Kidney (tissue), 14 donors: ENCODE measurements around the gene NCOA7. TPM values are rescaled to one million over a fixed set of nuclear protein-coding genes. Genes with fewer than 3 reads are reported as not detected.

Experiments used
- DNase-seq, 5 donors: peaks; one replicate each; pipeline ENCODE4 v3.0.0-alpha.2; 2013 to 2020
- FAIRE-seq: peaks from 2 replicates; lab custom pipeline; 2012; peaks lifted over from hg19 to GRCh38; lab: Jason Lieb, UNC
- H3K27ac ChIP-seq, 2 donors: one replicate each; pipeline ENCODE4 v1.7.0; 2013; ENCODE audit warnings: low read depth in 2 of 2, low read length in 2 of 2, inconsistent platforms in 1 of 2
- H3K27me3 ChIP-seq: one replicate; pipeline ENCODE4 v1.7.1; 2013; ENCODE audit warnings: low read length, inconsistent platforms; ENCODE audit not compliant: control insufficient read depth, insufficient read depth
- H3K36me3 ChIP-seq, 3 donors: one replicate each; pipeline versions ENCODE4 v1.7.0 to v1.7.1; 2013; ENCODE audit warnings: low read length in 3 of 3, control low read depth in 1 of 3, inconsistent platforms in 1 of 3; ENCODE audit not compliant: insufficient read depth in 3 of 3, control insufficient read depth in 2 of 3
- H3K4me1 ChIP-seq, 3 donors: one replicate each; pipeline versions ENCODE4 v1.7.0 to v1.7.1; 2013; ENCODE audit warnings: low read length in 3 of 3, inconsistent platforms in 1 of 3, low read depth in 1 of 3; ENCODE audit not compliant: control insufficient read depth in 2 of 3, insufficient read depth in 2 of 3
- H3K4me3 ChIP-seq, 3 donors: one replicate each; pipeline versions ENCODE4 v1.7.0 to v1.8.1; 2013; ENCODE audit warnings: low read length in 3 of 3, control low read depth in 1 of 3, inconsistent platforms in 1 of 3
- H3K9ac ChIP-seq, 3 donors: one replicate each; pipeline versions ENCODE4 v1.7.0 to v1.7.1; 2013; ENCODE audit warnings: low read length in 3 of 3, control low read depth in 1 of 3, inconsistent platforms in 1 of 3
- H3K9me3 ChIP-seq, 3 donors: one replicate each; pipeline versions ENCODE4 v1.7.0 to v1.7.1; 2013; ENCODE audit warnings: low read length in 3 of 3, control low read depth in 1 of 3, inconsistent platforms in 1 of 3; ENCODE audit not compliant: control insufficient read depth in 2 of 3, insufficient read depth in 1 of 3
- CTCF ChIP-seq: IDR thresholded peaks from 3 replicates; pipeline ENCODE4 v1.5.1; 2012; ENCODE audit warnings: mild to moderate bottlenecking, moderate library complexity, borderline replicate concordance; ENCODE audit not compliant: insufficient read depth; ENCODE audit errors: extremely low read depth
- intact Hi-C: fragments of 100-400 bp; cut with DNase I; formaldehyde crosslinking; loops from one replicate; pipeline ENCODE4 v1.11.1; 2022
- polyA plus RNA-seq: library from polyadenylated mRNA; stranded (reverse); fragments of 350-450 nt; fragmentation: Illumina TruSeq; extraction: RNeasy Lipid Tissue Mini Kit (QIAGEN cat#74804); gene quantifications from one replicate; pipeline ENCODE4 v1.2.3, GENCODE V29; 2014; ENCODE audit warnings: low read depth, low replicate concordance; ENCODE audit not compliant: insufficient read depth
- total RNA-seq: library from RNA; stranded (reverse); fragmentation: NEBNext Ultra II Directional; extraction: Animal tissue kit (Norgen Biotek cat#: 25700); gene quantifications from one replicate; pipeline ENCODE4 v1.2.1, GENCODE V29; 2021
- donor health status: control.
- donor health status: control.
- donor health status: control.
- donor health status: control.
- donor health status: control.
- donor health status: DM: yes; HTN: yes; CAD: no.
- donor health status: Normal renal cell carcinoma (clear cell type).

The NCOA7 gene
- total and polyA plus RNA-seq, 2 donors from 2014 or later, result 21.0 to 135 TPM

GRCh38 chr6:125814481-125814880 is 23.7 kb downstream of the NCOA7 start:
- H3K4me1 ChIP-seq, result peaks cover 2 to 27% (median 27%) of the 10 kb centered on the region in 3 donors
- no peak for DNase-seq
- FAIRE-seq, result no peak

GRCh38 chr6:125815080-125815910 is 24.5 kb downstream of the NCOA7 start:
- Histone ChIP-seq H3K4me3 (peak overlapping the region; percentile 26 to 62 (median 48)), H3K4me1 (peaks cover 0 to 30% (median 29%) of the 10 kb centered on the region in 3 donors)
- TF ChIP-seq CTCF, result no peak

More at GRCh38 chr6:125814481-125814880, 23.7 kb downstream of the NCOA7 start:
- Histone ChIP-seq H3K4me3 (peak overlapping the region in 2 of 3 donors; percentile 48 to 62), H3K27ac (peak overlapping the region in 1 of 2 donors; percentile 54), H3K27me3 (no peaks in the 10 kb centered on the region), H3K36me3 (no peaks in the 10 kb centered on the region), H3K9me3 (no peaks in the 10 kb centered on the region), H3K9ac (no peak overlapping the region)
- TF ChIP-seq CTCF, result no peak
- intact Hi-C loops, result no loop called here

GRCh38 chr6:125816828-125817280 is 26.1 kb downstream of the NCOA7 start:
- Histone ChIP-seq H3K36me3 (peaks cover 0 to 4% (median 2%) of the 10 kb centered on the region in 3 donors), H3K4me1 (peaks cover 3 to 40% (median 34%) of the 10 kb centered on the region in 3 donors), H3K9me3 (no peaks in the 10 kb centered on the region), H3K27ac (no peak overlapping the region), H3K27me3 (no peaks in the 10 kb centered on the region), H3K9ac (peak overlapping the region in 1 of 3 donors; percentile 7), H3K4me3 (peak overlapping the region; percentile 8 to 62 (median 48))
- no peak for DNase-seq
- intact Hi-C loops, result no loop called here
- no peak for FAIRE-seq
- no peak for TF ChIP-seq CTCF

More at GRCh38 chr6:125815080-125815910, 24.5 kb downstream of the NCOA7 start:
- DNase-seq, result peak in 1 of 5 donors; percentile 40
- Histone ChIP-seq H3K27me3 (no peaks in the 10 kb centered on the region), H3K9ac (peak overlapping the region in 2 of 3 donors; percentile 23 to 44), H3K27ac (peak overlapping the region; percentile 58 to 68), H3K9me3 (no peaks in the 10 kb centered on the region), H3K36me3 (peaks cover 0 to 2% (median 0%) of the 10 kb centered on the region in 3 donors)
- intact Hi-C loops, result no loop called here
- peak; percentile 75 for FAIRE-seq
